Lower leg skin (tissue), 3 donors: Measurements from ENCODE around the gene MGMT.

Source experiments
- CTCF ChIP-seq, 3 donors: fragments of 450-650 bp; IDR thresholded peaks; one replicate each; pipeline ENCODE4 v1.5.1; 2016; ENCODE audit warnings: antibody characterized with exemption in 3 of 3, mild to moderate bottlenecking in 3 of 3, moderate library complexity in 2 of 3
- POLR2A ChIP-seq, 2 donors: fragments of 450-650 bp; IDR thresholded peaks; one replicate each; pipeline ENCODE4 v1.6.1; 2016 to 2017; ENCODE audit warnings: antibody characterized with exemption in 2 of 2, mild to moderate bottlenecking in 1 of 2, moderate library complexity in 1 of 2

GRCh38 chr10:129470103-129470851, 3.2 kb downstream of the MGMT start:
- TF ChIP-seq POLR2A (IDR thresholded peaks at IDR 0.05) (no peak), CTCF (IDR thresholded peaks at IDR 0.05) (no peak)
